Measurements from ENCODE around the gene CRKL. TPM values are rescaled to one million over a fixed set of nuclear protein-coding genes. Genes with fewer than 3 reads are reported as not detected.

CRKL gene
- total and polyA plus RNA-seq, 2 donors: 34.8 to 41.8 TPM

- Histone ChIP-seq H3K4me3 (ENCODE audit: low read depth, low read length) (no peak overlapping the region), H3K4me1 (ENCODE audit: insufficient read depth) (no peaks in the 10 kb centered on the region), H3K36me3 (ENCODE audit: insufficient read depth) (no peaks in the 10 kb centered on the region), H3K27ac (ENCODE audit: low read depth) (no peak overlapping the region)
- 75% methylated on average over 13 of the region's 13 CpGs for WGBS
- no peak for DNase-seq (ENCODE audit: extremely low spot score)
These were observed 80.5 kb downstream of the CRKL start for GRCh38 chr22:20997536-20998257.

GRCh38 chr22:20998411-20999336 lies 81.5 kb downstream of the CRKL start:
- peaks cover 2% of the 10 kb centered on the region for H3K4me1 ChIP-seq (ENCODE audit: insufficient read depth)
- WGBS: 59% methylated on average over 7 of the region's 7 CpGs
- H3K4me3 ChIP-seq (ENCODE audit: low read depth, low read length): no peak overlapping the region
- no peaks in the 10 kb centered on the region for H3K36me3 ChIP-seq (ENCODE audit: insufficient read depth)
- H3K27ac ChIP-seq (ENCODE audit: low read depth): no peak overlapping the region
- DNase-seq (ENCODE audit: extremely low spot score): no peak

DNA sequence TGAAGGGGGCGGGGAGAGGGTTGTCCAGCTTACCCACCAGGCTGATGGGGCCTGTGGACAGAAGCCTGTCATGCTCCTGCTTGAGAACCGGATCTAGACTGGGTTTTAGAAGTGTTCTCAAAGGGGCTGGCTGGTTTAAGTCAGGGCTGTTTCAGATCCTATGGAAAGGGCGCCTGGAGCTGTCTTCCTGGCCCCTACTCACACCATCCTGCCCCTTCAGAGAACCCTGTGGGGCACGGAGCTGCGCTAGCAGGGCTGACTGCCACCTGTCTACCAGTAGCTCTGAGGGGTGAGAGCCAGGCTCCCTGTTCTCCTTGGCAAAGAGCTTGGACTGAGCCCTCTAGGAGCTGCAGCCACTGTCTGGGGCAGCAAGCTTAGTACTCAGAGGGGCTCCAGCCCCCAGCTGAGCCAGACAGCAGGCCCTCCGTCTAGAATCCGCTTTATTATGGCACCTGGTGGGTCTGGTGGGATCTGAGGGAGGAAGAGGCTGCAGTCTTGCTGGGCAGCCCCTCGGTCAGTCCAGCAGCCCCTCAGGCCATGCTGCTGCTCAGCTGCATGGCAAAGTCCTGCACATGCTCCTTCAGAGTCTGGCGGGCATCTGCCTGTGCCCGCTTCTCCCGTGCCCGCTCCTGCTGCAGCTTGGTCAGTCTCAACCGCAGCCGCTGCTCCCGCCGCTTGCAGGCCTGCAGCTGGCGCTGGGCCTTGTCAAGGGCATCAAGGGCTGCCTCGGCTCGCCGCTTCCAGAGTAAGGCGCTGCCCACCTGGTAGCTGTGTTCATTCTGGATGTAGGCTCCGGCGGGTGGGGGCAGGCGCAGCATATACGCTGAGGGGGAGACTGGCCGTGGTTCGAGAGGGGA lies 82.4 kb downstream of the CRKL start:
- H3K36me3 ChIP-seq (ENCODE audit: insufficient read depth): no peaks in the 10 kb centered on the region
- 88% methylated on average over 27 of the region's 27 CpGs for WGBS
- peaks cover 2% of the 10 kb centered on the region for H3K4me1 ChIP-seq (ENCODE audit: insufficient read depth)
- H3K27ac ChIP-seq (ENCODE audit: low read depth): no peak overlapping the region
- H3K4me3 ChIP-seq (ENCODE audit: low read depth, low read length): no peak overlapping the region
- DNase-seq (ENCODE audit: extremely low spot score): no peak

DNA sequence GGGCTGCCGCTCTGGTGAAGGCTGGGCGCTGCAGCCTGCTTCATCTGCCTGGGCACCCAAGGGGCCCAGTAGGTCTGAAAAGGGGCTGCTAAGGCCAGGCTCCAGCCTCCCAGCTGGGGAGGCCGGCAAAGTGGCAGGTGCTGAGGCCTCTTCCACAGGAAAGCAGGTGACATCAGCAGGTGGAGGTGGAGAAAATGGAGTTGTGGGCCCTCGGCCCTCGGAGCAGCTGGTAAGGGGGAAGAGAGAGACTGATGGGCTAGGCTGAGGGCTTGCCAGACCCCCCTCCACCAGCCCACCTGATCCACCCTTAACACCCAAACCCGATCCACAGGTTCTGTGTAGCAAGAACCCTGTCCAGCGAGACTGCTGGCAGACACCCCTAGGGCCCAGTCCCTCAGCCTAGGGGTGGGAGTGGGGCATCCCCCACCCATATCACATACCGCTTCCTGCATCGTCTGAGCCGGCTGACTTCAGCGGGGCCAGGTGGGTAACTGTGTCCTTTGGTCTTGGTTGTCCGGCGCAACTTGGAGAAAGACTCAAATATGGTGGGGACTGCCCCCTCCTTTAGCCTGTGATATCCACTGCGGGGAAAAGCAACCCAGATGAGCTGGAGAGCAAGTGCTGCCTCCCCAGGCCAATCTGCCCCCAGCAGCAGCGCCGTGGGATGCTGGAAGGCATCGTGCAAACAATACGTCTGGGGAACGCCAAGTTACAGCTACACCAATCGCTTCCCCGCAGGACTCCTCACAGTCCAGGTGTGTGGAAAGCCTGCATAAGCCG lies 83.2 kb downstream of the CRKL start:
- Histone ChIP-seq H3K36me3 (ENCODE audit: insufficient read depth) (no peaks in the 10 kb centered on the region), H3K4me3 (ENCODE audit: low read depth, low read length) (peak overlapping the region; percentile 75), H3K27ac (ENCODE audit: low read depth) (peak overlapping the region; percentile 25), H3K4me1 (ENCODE audit: insufficient read depth) (peaks cover 2% of the 10 kb centered on the region)
- 45% methylated on average over 22 of the region's 22 CpGs for WGBS
- DNase-seq (ENCODE audit: extremely low spot score): no peak

DNA sequence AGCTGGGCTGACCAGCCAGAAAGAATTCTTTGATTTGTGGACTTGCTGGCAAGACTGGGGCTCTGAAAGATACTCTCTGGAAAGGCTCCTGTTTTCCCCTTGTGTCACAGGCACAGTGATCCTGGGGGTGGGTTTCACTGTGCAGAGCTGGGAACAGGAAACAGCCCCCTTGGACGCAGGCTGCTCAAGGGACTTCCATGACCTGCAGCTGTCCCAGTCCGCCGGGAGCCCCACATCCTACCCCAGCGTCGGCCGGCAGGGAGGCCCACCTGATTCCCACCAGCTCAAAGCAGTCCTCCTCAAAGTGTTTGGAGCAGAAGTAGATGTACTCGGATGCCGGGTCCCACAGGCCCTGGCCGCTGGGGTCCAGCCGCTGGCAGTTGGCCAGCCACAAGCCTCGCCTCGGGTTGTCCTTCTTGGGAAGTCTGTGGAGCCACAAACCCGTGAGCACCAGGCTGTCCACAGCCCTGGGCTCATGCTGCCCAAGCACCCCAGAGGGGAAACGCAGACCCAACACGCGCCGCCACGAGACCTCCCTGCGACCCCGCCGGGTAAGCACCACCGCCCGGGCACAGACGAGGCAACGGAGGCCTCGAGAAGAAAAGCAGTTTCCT lies 83.9 kb downstream of the CRKL start:
- peak overlapping the region; percentile 99 for H3K27ac ChIP-seq (ENCODE audit: low read depth)
- no peaks in the 10 kb centered on the region for H3K36me3 ChIP-seq (ENCODE audit: insufficient read depth)
- H3K4me3 ChIP-seq (ENCODE audit: low read depth, low read length): peak overlapping the region; percentile 75
- 2% methylated on average over 26 of the region's 26 CpGs for WGBS
- peaks cover 2% of the 10 kb centered on the region for H3K4me1 ChIP-seq (ENCODE audit: insufficient read depth)
- DNase-seq (ENCODE audit: extremely low spot score): no peak

DNA sequence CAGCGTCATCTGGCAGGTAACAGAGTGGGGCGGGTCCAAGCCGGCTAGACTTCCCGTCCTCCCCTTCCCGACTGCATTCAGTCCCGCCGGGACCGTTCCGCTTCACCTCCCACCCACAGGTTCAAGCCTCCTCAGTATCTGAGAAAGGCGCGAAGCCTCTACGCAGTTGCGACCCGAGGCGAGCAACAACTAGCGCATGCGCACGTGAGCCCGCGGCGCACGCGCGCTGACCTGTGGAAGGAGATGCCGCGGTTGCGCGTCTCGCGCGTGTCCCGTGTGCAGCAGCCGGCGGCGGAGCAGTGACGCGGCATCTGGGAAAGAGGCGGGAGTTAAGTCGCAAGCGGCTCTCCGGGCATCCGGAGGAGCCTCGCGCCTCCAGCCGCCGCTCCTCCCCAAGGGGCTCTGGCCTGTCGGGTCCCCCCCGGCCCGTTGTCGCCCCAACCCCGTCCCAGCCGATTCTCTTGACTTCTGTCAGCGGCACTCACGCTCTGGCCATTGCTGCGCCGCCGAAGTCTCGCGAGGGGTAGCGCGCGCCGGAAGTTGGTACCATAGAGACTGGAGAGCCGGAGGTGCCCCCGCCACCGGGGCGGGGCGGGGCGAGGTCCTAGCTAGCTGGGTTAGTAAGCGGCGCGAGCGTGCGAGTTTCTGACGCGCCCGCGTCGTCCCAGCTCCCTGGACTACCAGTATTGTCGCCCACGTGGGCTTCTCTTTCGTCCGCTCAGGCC lies 84.6 kb downstream of the CRKL start, which contains the start of gene THAP7:
Gene THAP7, minus strand, starts transcription at position 518 of the 725 bp plus-strand sequence. Its CDS starts 207 bp downstream, at position 311.
- peak within 1 kb of the TSS; percentile 99 for H3K27ac ChIP-seq (ENCODE audit: low read depth)
- peak within 1 kb of the TSS; percentile 75 for H3K4me3 ChIP-seq (ENCODE audit: low read depth, low read length)
- H3K36me3 ChIP-seq (ENCODE audit: insufficient read depth): no peaks in the 10 kb centered on the region
- DNase-seq (ENCODE audit: extremely low spot score): peak; percentile 87
- WGBS: under 1% methylated on average over 83 of the region's 83 CpGs
- peaks cover 2% of the 10 kb centered on the region for H3K4me1 ChIP-seq (ENCODE audit: insufficient read depth)

Other genes starting within 250 kb of the CRKL start
- gene SERPIND1, start 143.3 kb upstream of the CRKL start, total RNA-seq: 0.16 TPM
- 1.2 TPM for gene SERPIND1, start 143.3 kb upstream of the CRKL start, polyA plus RNA-seq
- 37.1 TPM for gene PI4KA, start 58.6 kb upstream of the CRKL start, total RNA-seq
- gene PI4KA, start 58.6 kb upstream of the CRKL start, polyA plus RNA-seq: 50.9 TPM
- 7.9 TPM for gene SNAP29, start 58.4 kb upstream of the CRKL start, total RNA-seq
- gene SNAP29, start 58.4 kb upstream of the CRKL start, polyA plus RNA-seq: 22.0 TPM
- gene AIFM3, start 49.8 kb downstream of the CRKL start, total RNA-seq: 0.53 TPM
- gene AIFM3, start 49.8 kb downstream of the CRKL start, polyA plus RNA-seq: 2.8 TPM
- gene LZTR1, start 64.9 kb downstream of the CRKL start, total RNA-seq: 42.8 TPM
- 48.1 TPM for gene LZTR1, start 64.9 kb downstream of the CRKL start, polyA plus RNA-seq
- gene THAP7, start 84.7 kb downstream of the CRKL start, total RNA-seq: 17.3 TPM
- 55.0 TPM for gene THAP7, start 84.7 kb downstream of the CRKL start, polyA plus RNA-seq
- 0.74 TPM for gene P2RX6, start 97.8 kb downstream of the CRKL start, total RNA-seq
- 0.96 TPM for gene P2RX6, start 97.8 kb downstream of the CRKL start, polyA plus RNA-seq
- gene SLC7A4, start 115.2 kb downstream of the CRKL start, total RNA-seq: 0.42 TPM
- gene SLC7A4, start 115.2 kb downstream of the CRKL start, polyA plus RNA-seq: 1.2 TPM
- gene LRRC74B, start 128.5 kb downstream of the CRKL start, total RNA-seq: not detected
- gene LRRC74B, start 128.5 kb downstream of the CRKL start, polyA plus RNA-seq: not detected